Ovary (tissue), 9 donors: ENCODE measurements around the gene ZP3. TPM values are rescaled to one million over a fixed set of nuclear protein-coding genes. Genes with fewer than 3 reads are reported as not detected.
"Not testable (repeated sequence)": the region's sequence is repeated elsewhere in the genome, so short reads cannot be mapped to it uniquely, and the experiment has no call there.

ENCODE experiments used
- DNase-seq, 5 donors: peaks; one replicate each; pipeline ENCODE4 v3.0.0-alpha.2; 2019 to 2020
- H3K27ac ChIP-seq, 2 donors: fragments of 200-600 bp; one replicate each; pipeline versions ENCODE4 v1.5.1 to v1.8.0; 2019 to 2022
- H3K27me3 ChIP-seq: fragments of 200-600 bp; one replicate; pipeline ENCODE4 v1.8.0; 2022
- H3K36me3 ChIP-seq: fragments of 200-600 bp; sonication (generic); one replicate; pipeline ENCODE4 v1.5.1; 2019
- H3K4me1 ChIP-seq: one replicate; pipeline ENCODE4 v1.8.1; 2013; ENCODE audit warnings: mild to moderate bottlenecking, moderate library complexity; ENCODE audit not compliant: insufficient read depth
- H3K4me3 ChIP-seq: fragments of 200-600 bp; sonication (generic); one replicate; pipeline ENCODE4 v1.5.1; 2017
- H3K9me3 ChIP-seq, 2 donors: fragments of 200-600 bp in 1 of 2; sonication (generic) in 1 of 2; one replicate each; pipeline versions ENCODE4 v1.5.1 to v1.8.1; 2013 to 2019; ENCODE audit warnings: mild to moderate bottlenecking in 1 of 2, moderate library complexity in 1 of 2
- EP300 ChIP-seq: sonication (generic); formaldehyde crosslinking; IDR thresholded peaks from one replicate; pipeline ENCODE4 v1.6.1; 2017; ENCODE audit warnings: antibody characterized with exemption
- POLR2A ChIP-seq: fragments of 450-650 bp; IDR thresholded peaks from one replicate; pipeline ENCODE4 v1.6.1; 2017; ENCODE audit warnings: antibody characterized with exemption, mild to moderate bottlenecking, moderate library complexity
- WGBS, 3 donors: extraction: QIAGEN DNeasy Blood & Tissue Kit in 1 of 3; methylation state at CpG; one replicate each; pipeline versions ENCODE4 v1.1.5 to v1.1.7; 2013 to 2017; 5-methylcytosine and 5-hydroxymethylcytosine counted together
- intact Hi-C, 4 donors: fragments of 100-400 bp; cut with DNase I; formaldehyde crosslinking; loops; one replicate each; pipeline versions ENCODE4 v1.11.0 to v1.15.1; 2022 to 2023
- polyA plus RNA-seq, 2 donors: library from polyadenylated mRNA; stranded (reverse); fragments of 200-250 nt in 1 of 2; fragments of 350-450 nt in 1 of 2; fragmentation: Illumina TruSeq in 1 of 2; extraction: RNeasy Lipid Tissue Mini Kit (QIAGEN cat#74804) in 1 of 2; gene quantifications; one replicate each; pipeline ENCODE4 v1.2.3, GENCODE V29; 2013 to 2014
- total RNA-seq, 7 donors: library from RNA; depleted of rRNA in 2 of 7; stranded (reverse); fragments of >200 nt in 2 of 7; fragmentation: NEBNext Ultra II Directional in 3 of 7; extraction: Animal tissue kit (Norgen Biotek cat#: 25700) in 3 of 7; gene quantifications; one replicate each; pipeline versions ENCODE4 v1.1.0 to v1.2.4, GENCODE V29; 2016 to 2023
- TF ChIP-seq, protein P1 (sequence below), 3 donors: fragments of 450-650 bp in 2 of 3; fragments of 200-600 bp in 1 of 3; IDR thresholded peaks; one replicate each; pipeline versions ENCODE4 v1.5.1 to v1.8.0; 2016 to 2022; ENCODE audit warnings: antibody characterized with exemption in 3 of 3, mild to moderate bottlenecking in 1 of 3
- donor health status: DM: no; HTN: no; CAD: no; lungs with moderate emphysema.
- donor health status: DM: no; HTN: no; CAD: no.
- donor health status: Bipolar disorder and iron deficiency.
- donor health status: DM: yes; HTN: yes; CAD: no.
- donor health status: DM: no; HTN: no; CAD: no.
- donor health status: DM: yes; HTN: yes; CAD: no.

ZP3 gene
- total and polyA plus RNA-seq, 9 donors = 0.73 to 22.0 (median 5.3) TPM

DNA sequence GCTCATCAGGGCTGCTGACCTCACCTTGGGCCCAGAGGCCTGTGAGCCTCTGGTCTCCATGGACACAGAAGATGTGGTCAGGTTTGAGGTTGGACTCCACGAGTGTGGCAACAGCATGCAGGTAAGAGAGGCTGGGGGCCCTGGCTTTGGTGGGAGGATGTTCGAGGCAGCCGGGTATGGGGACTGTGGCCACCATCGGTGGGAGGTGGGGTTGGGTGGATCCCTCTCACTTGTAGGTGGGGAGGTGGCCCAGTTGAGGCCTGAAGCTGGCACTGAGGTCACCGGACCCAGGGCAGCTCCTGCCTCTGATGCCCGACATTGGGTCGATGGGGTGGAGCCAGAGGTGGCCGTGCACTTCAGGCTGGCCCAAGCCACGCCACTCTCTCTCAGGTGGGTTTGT is 406 bp downstream of the ZP3 start:
- no peaks in the 10 kb centered on the region for H3K27me3 ChIP-seq
- intact Hi-C loops = no loop called here
- no peak overlapping the region for H3K4me3 ChIP-seq
- DNase-seq = no peak
- 90 to 93% (median 90%) methylated on average over 4 to 9 of the region's 9 CpGs for WGBS, 3 donors
- no peaks in the 10 kb centered on the region for H3K36me3 ChIP-seq
- H3K4me1 ChIP-seq = no peaks in the 10 kb centered on the region
- TF ChIP-seq EP300 (no peak), POLR2A (no peak)
- TF ChIP-seq, protein P1, sequence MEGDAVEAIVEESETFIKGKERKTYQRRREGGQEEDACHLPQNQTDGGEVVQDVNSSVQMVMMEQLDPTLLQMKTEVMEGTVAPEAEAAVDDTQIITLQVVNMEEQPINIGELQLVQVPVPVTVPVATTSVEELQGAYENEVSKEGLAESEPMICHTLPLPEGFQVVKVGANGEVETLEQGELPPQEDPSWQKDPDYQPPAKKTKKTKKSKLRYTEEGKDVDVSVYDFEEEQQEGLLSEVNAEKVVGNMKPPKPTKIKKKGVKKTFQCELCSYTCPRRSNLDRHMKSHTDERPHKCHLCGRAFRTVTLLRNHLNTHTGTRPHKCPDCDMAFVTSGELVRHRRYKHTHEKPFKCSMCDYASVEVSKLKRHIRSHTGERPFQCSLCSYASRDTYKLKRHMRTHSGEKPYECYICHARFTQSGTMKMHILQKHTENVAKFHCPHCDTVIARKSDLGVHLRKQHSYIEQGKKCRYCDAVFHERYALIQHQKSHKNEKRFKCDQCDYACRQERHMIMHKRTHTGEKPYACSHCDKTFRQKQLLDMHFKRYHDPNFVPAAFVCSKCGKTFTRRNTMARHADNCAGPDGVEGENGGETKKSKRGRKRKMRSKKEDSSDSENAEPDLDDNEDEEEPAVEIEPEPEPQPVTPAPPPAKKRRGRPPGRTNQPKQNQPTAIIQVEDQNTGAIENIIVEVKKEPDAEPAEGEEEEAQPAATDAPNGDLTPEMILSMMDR (IDR thresholded peaks at IDR 0.05) = no peak
- H3K9me3 ChIP-seq = no peaks in the 10 kb centered on the region
- no peak overlapping the region for H3K27ac ChIP-seq

DNA sequence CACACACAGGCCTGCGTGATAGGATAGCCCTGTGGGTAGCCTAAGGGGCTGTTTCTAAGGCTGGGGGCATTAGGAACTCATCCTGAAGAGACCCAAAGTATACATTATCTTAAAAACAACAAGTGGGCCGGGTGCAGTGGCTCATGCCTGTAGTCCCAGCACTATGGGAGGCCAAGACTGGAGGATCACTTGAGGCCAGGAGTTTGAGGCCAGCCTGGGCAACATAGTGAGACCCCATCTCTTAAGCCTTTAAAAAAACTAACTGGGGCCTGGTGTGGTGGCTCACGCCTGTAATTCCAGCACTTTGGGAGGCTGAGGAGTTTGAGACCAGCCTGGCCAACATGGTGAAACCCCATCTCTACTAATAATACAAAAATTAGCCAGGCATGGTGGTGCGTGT is 808 bp downstream of the ZP3 start:
- H3K4me1 ChIP-seq, H3K4me3 ChIP-seq, H3K27me3 ChIP-seq, DNase-seq, H3K9me3 ChIP-seq, intact Hi-C loops, H3K27ac ChIP-seq, H3K36me3 ChIP-seq: not testable (repeated sequence)
- WGBS, 3 donors = 83 to 95% (median 93%) methylated on average over 4 of the region's 4 CpGs

DNA sequence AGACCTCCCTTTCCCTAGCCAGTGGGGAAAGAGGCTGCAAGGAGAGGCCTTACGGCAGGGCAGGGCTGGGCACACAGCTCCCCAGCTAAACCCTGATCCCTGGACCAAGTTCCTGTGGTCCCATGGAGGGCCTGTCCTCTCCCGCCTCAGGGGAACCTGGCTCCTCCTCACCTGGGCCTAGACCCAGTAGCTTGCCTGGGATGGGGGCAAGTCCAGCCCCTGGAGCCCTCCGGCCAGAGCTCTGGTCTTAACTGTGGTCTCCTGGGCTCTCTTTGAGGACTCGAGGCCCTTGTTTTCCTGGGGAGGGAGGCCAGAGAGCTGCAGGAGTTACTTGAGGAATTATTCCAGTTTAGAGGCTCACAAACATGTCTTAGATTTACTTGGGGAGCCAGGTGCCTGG is 1.5 kb downstream of the ZP3 start:
- Histone ChIP-seq H3K36me3 (no peaks in the 10 kb centered on the region), H3K4me3 (no peak overlapping the region), H3K9me3 (no peaks in the 10 kb centered on the region), H3K27me3 (no peaks in the 10 kb centered on the region), H3K4me1 (no peaks in the 10 kb centered on the region), H3K27ac (no peak overlapping the region)
- DNase-seq = no peak
- 84 to 89% (median 88%) methylated on average over 4 of the region's 4 CpGs for WGBS, 3 donors
- intact Hi-C loops = no loop called here
- TF ChIP-seq, protein P1 (IDR thresholded peaks at IDR 0.05) = no peak

DNA sequence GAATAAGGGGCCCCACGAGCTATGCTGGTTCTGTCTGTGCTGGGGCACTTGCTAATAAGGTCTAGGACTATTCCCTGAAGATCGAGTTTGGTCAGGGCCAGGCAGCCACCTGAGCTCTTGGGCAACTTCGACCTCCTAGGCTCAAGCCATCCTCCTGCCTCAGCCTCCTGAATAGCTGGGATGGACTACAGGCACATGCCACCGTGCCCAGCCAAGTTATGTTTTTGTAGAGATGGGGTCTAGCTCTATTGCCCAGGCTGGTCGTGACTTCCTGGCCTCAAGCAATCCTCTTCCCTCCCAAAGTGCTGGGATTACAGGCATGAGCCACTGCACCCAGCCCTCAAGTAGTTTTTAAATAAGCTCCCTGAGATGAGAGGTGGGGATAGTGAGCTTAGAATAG is 2.9 kb downstream of the ZP3 start:
- H3K4me3 ChIP-seq = no peak overlapping the region
- no peaks in the 10 kb centered on the region for H3K9me3 ChIP-seq
- H3K4me1 ChIP-seq = no peaks in the 10 kb centered on the region
- DNase-seq = no peak
- no peaks in the 10 kb centered on the region for H3K27me3 ChIP-seq
- WGBS, 3 donors = 78 to 86% (median 85%) methylated on average over 5 of the region's 5 CpGs
- H3K27ac ChIP-seq = no peak overlapping the region
- no peak for TF ChIP-seq EP300
- no peak for TF ChIP-seq POLR2A
- TF ChIP-seq, protein P1 (IDR thresholded peaks at IDR 0.05) = no peak
- H3K36me3 ChIP-seq = no peaks in the 10 kb centered on the region
- intact Hi-C loops = no loop called here

DNA sequence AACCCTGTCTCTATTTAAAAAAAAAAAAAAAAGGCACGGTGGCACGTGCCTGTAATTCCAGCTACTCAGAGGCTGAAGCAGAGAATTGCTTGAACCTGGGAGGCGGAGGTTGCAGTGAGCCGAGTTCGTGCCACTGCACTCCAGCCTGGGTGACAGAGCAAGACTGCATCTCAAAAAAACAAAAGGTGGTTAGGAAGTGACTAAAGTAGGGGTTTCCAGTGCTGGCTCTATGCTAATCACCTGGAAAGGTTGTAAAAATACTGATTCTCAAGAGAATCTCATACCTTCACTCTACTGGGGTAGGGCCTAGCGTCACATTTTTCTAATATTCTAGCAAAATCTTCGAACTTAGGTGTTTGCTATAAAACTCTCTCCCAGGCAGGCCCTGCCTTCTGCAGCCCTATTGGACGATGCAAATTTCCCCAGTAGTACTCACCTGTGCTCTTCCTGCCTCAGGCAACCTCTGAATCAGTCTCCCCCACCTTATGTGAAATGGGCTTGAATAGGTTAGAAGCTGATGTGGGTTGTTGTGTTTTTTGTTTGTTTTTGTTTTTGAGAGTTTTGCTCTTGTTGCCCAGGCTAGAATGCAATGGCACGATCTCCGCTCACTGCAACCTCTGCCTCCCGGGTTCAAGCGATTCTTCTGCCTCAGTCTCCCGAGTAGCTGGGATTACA is 3.5 kb downstream of the ZP3 start:
- no peak for DNase-seq
- no peak overlapping the region for H3K4me3 ChIP-seq
- intact Hi-C loops = no loop called here
- H3K36me3 ChIP-seq = no peaks in the 10 kb centered on the region
- H3K9me3 ChIP-seq = no peaks in the 10 kb centered on the region
- TF ChIP-seq POLR2A (no peak), EP300 (no peak)
- TF ChIP-seq, protein P1 (IDR thresholded peaks at IDR 0.05) = no peak
- no peaks in the 10 kb centered on the region for H3K4me1 ChIP-seq
- no peak overlapping the region for H3K27ac ChIP-seq
- WGBS, 3 donors = 87 to 91% (median 89%) methylated on average over 13 of the region's 13 CpGs
- no peaks in the 10 kb centered on the region for H3K27me3 ChIP-seq
